Colon (tissue), 2 donors: ENCODE measurements around the gene OSBP.
"Not testable (repeated sequence)": the region's sequence is repeated elsewhere in the genome, so short reads cannot be mapped to it uniquely, and the experiment has no call there.

Experiments
- FAIRE-seq: peaks from 2 replicates; lab custom pipeline; 2012; peaks lifted over from hg19 to GRCh38; lab: Jason Lieb, UNC
- donor health status: control.
- donor health status: control.

OSBP gene

GRCh38 chr11:59553323-59553722 is 62.3 kb downstream of the OSBP start:
- no peak for FAIRE-seq

GRCh38 chr11:59552844-59553243 is 62.7 kb downstream of the OSBP start:
- FAIRE-seq = no peak

GRCh38 chr11:59551659-59552521 is 63.7 kb downstream of the OSBP start:
- no peak for FAIRE-seq

- no peak for FAIRE-seq
Measured at GRCh38 chr11:59550842-59551658, 64.5 kb downstream of the OSBP start.

- FAIRE-seq = no peak
Measured at GRCh38 chr11:59550368-59550841, 65.2 kb downstream of the OSBP start.

GRCh38 chr11:59548309-59548656 is 67.3 kb downstream of the OSBP start:
- no peak for FAIRE-seq

GRCh38 chr11:59547605-59548308 is 67.8 kb downstream of the OSBP start:
- FAIRE-seq = not testable (repeated sequence)

GRCh38 chr11:59545179-59546020 is 70.2 kb downstream of the OSBP start:
- FAIRE-seq = no peak

GRCh38 chr11:59544869-59545178 is 70.8 kb downstream of the OSBP start:
- FAIRE-seq = no peak

- FAIRE-seq = not testable (repeated sequence)
Measured at GRCh38 chr11:59543713-59544112, 71.9 kb downstream of the OSBP start.

GRCh38 chr11:59542142-59542810 is 73.3 kb downstream of the OSBP start:
- no peak for FAIRE-seq

GRCh38 chr11:59534676-59535075 is 80.9 kb downstream of the OSBP start:
- FAIRE-seq = no peak

GRCh38 chr11:59532620-59533019 is 83.0 kb downstream of the OSBP start:
- FAIRE-seq = no peak

- FAIRE-seq = no peak
Measured at GRCh38 chr11:59528711-59529110, 86.9 kb downstream of the OSBP start.
